ENCODE measurements around the gene C1QTNF8. TPM values are rescaled to one million over a fixed set of nuclear protein-coding genes. Genes with fewer than 3 reads are reported as not detected.

The C1QTNF8 gene
- total RNA-seq, 1 donor from 2014 or later, result not detected

DNA sequence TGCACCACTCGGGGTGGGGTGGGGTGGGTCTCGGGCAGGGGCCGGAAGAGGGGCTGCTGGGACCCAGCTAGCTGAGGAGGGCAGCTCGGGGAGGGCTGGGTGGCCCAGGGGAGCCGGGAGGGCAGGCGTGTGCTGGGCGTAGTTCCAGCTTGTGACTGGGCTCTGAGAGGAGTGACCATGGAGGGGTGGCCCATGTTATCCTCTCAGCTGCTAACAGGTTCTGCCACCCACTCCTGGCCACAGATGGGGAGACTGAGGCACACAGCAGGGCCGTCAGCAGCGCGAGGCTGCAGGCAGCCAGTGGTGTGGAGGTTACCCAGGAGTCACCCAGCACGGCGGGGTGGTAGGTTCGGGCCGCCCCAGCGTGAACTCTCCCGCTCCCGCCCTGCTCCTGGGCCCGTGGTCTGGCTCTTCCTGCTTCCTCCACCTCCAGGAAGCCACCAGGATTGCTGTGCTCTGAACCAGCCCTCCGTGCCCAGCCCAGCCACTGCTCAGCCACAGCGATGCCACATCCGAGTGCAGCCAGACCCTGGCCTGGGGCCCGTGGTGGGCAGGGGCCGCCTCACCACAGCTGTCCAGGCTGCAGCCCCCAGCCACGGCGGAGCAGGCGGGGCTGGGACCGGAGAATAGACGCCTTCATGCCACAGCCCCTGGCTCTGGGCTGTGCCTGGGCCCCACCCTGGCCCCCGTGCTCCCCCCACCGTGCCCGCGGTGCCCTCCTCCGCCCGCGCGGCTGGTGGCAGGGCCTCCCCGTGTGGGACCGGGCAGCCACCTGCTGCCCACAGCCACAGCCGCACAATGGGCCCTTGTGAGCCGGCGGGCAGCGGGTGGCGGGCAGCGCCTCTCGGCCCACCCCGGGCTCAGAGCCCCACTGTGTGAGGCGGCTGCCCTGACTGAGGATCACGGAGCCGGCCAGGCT lies 49.8 kb downstream of the C1QTNF8 start:
- TF ChIP-seq, protein P1, sequence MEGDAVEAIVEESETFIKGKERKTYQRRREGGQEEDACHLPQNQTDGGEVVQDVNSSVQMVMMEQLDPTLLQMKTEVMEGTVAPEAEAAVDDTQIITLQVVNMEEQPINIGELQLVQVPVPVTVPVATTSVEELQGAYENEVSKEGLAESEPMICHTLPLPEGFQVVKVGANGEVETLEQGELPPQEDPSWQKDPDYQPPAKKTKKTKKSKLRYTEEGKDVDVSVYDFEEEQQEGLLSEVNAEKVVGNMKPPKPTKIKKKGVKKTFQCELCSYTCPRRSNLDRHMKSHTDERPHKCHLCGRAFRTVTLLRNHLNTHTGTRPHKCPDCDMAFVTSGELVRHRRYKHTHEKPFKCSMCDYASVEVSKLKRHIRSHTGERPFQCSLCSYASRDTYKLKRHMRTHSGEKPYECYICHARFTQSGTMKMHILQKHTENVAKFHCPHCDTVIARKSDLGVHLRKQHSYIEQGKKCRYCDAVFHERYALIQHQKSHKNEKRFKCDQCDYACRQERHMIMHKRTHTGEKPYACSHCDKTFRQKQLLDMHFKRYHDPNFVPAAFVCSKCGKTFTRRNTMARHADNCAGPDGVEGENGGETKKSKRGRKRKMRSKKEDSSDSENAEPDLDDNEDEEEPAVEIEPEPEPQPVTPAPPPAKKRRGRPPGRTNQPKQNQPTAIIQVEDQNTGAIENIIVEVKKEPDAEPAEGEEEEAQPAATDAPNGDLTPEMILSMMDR (IDR thresholded peaks at IDR 0.05; ENCODE audit: insufficient read depth, low read length, severe bottlenecking), result no peak
- DNase-seq (ENCODE audit: low read depth) (no peak), FAIRE-seq (no peak)
- H3K4me3 ChIP-seq (ENCODE audit: low read depth, low read length), result no peak overlapping the region
- no peaks in the 10 kb centered on the region for H3K36me3 ChIP-seq (ENCODE audit: control insufficient read depth, insufficient read depth, low read length)
- no peaks in the 10 kb centered on the region for H3K27me3 ChIP-seq (ENCODE audit: control insufficient read depth, insufficient read depth, low read length)

DNA sequence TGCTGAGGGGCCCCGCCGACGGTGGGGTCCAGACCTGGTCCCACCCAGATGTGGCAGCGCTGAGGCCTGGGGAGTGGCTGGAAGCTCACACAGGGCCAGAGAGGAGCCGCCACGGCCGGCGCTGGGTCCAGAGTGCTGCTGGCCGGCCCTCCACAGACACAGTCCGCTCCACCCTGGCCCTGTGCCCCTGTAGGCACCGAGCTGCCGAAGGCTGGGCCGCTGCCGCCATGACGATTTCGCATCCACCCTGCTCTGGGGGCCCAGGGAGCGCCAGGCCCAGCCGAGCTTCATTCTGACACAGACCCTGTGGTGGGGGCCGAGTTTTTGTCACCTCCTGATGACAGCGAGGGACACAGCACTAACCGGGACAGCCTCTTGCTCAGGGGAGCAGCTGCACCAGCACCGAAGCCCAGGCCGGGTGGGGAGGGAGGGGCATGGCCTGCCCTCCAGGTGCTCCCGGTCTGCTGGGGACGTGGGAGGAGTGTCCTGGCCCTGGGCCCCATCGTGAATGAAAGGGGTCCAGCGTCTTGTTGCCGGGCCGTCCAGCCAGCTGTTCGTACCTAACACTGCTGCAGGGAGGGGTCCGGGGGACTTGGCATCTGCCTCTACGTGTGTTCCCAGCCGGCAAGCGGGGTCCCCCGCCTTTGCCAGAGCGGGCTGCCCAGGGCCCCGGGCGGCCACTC lies 50.6 kb downstream of the C1QTNF8 start:
- Histone ChIP-seq H3K36me3 (ENCODE audit: control insufficient read depth, insufficient read depth, low read length) (no peaks in the 10 kb centered on the region), H3K4me3 (ENCODE audit: low read depth, low read length) (no peak overlapping the region), H3K27me3 (ENCODE audit: control insufficient read depth, insufficient read depth, low read length) (no peaks in the 10 kb centered on the region)
- TF ChIP-seq, protein P1 (IDR thresholded peaks at IDR 0.05; ENCODE audit: insufficient read depth, low read length, severe bottlenecking), result no peak
- no peak for FAIRE-seq
- DNase-seq (ENCODE audit: low read depth), result no peak

DNA sequence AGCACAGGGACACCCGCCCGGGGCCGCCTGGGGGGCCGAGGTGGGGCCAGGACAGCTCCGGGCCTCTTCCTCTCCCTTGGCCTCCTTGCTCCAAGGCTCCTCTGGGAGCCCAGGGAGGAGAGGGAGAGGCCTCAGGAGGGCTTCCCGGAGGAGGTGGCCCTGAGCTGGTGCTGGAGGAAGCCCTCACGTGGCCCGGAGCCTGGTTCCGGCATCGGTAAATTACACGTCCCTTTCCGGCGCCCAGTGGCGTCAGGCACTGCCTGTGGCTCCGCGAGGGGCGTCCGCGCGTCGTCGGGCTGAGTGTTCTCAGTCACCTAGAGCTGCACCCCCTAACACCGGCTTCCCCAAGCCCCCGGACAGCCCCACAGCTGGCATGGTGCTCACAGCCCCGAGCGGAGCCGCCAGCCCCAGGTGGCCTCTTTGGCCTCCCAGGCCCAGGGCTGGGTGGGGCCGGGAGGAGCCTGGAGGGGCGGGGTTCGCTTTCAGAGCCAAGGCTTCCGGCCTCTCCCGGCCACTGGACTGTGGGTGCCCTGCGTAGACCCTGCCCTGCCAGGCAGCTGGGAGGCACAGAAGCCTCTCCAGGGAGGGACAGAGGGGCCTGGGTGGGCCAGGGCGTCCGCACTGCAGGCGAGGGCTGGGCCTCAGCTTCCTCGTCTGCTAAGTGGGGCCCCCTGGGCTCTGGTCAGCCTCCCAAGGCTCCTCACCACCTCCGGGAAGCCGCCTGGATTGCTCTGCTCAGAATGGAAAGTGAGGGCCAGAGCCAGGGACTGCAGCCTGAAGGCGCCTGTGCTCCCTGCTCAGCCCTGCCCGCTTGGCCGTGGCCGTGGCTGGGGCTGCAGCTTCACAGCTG lies 51.4 kb downstream of the C1QTNF8 start:
- no peak for FAIRE-seq
- no peak overlapping the region for H3K4me3 ChIP-seq (ENCODE audit: low read depth, low read length)
- TF ChIP-seq, protein P1 (IDR thresholded peaks at IDR 0.05; ENCODE audit: insufficient read depth, low read length, severe bottlenecking), result no peak
- H3K27me3 ChIP-seq (ENCODE audit: control insufficient read depth, insufficient read depth, low read length), result no peaks in the 10 kb centered on the region
- H3K36me3 ChIP-seq (ENCODE audit: control insufficient read depth, insufficient read depth, low read length), result no peaks in the 10 kb centered on the region
- no peak for DNase-seq (ENCODE audit: low read depth)

DNA sequence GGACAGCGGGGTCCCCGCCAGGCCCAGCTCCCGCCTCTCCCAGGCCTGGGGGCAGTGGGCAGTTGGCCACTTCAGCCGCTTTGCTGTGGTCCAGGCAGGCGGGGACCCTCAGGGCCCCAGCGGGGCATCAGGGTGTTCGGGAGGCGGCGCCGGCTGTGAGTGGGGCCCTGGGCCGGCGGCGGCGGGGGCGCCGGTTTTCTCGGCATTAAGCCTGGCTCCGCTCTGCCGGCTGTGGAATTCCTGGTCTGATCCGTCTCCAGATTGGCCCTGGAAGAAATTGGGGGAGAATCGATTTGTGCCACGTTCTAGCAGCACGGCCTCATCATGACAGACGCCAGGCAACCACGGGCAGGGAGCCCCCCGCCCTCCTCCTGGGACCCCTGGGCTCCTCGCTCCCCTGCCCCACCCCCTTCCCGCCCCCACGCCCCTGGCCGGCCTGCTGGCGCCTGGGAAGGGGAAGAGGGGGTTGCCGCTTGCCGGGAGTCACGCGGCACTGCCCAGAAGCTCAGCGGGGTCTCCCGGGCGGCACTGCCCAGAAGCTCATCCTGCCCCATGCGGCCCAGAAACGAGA lies 52.1 kb downstream of the C1QTNF8 start:
- TF ChIP-seq, protein P1 (IDR thresholded peaks at IDR 0.05; ENCODE audit: insufficient read depth, low read length, severe bottlenecking), result no peak
- no peak for DNase-seq (ENCODE audit: low read depth)
- H3K4me3 ChIP-seq (ENCODE audit: low read depth, low read length), result no peak overlapping the region
- H3K36me3 ChIP-seq (ENCODE audit: control insufficient read depth, insufficient read depth, low read length), result no peaks in the 10 kb centered on the region
- FAIRE-seq, result no peak
- H3K27me3 ChIP-seq (ENCODE audit: control insufficient read depth, insufficient read depth, low read length), result no peaks in the 10 kb centered on the region

DNA sequence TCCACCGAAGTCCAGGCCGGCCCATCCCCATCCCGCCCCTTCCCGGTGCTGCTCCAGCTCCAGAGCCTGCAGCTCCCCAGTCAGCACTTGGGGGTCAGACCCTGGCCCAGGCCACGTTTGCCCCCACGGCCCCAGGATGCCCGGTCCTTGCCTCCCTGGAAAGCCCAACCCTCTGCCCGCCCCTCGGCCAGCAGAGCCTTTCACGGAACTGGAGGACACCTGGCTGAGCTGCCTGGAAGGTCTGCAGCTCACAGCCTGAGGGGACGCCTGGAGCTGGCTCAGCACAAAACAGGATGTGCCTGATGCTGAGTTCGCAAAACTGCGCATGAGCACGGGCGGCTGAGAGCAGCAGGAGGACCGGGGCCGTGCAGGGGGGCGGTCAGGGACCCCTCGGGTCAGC lies 53.2 kb downstream of the C1QTNF8 start:
- TF ChIP-seq, protein P1 (IDR thresholded peaks at IDR 0.05; ENCODE audit: insufficient read depth, low read length, severe bottlenecking), result no peak
- no peak for FAIRE-seq
- H3K4me3 ChIP-seq (ENCODE audit: low read depth, low read length), result no peak overlapping the region
- no peak for DNase-seq (ENCODE audit: low read depth)
- no peaks in the 10 kb centered on the region for H3K27me3 ChIP-seq (ENCODE audit: control insufficient read depth, insufficient read depth, low read length)
- H3K36me3 ChIP-seq (ENCODE audit: control insufficient read depth, insufficient read depth, low read length), result no peaks in the 10 kb centered on the region
